Stimulated activated CD8-positive, alpha-beta memory T cell treated with anti-CD3 and anti-CD28 coated beads, Interleukin-15, amount 100 ng/mL, for 4 hours (primary cell): ENCODE data around the gene HOXB4.

Experiments used
- DNase-seq, 2 donors: peaks; one replicate each; pipeline ENCODE4 v3.0.0-alpha.2; 2020; ENCODE audit warnings: low read depth in 2 of 2

HOXB4 gene

GRCh38 chr17:48577946-48578615, at the start of gene HOXB4:
Gene HOXB4, minus strand, starts transcription at chr17:48578350. Its CDS starts 31 bp downstream, at chr17:48578319.
- DNase-seq, result peak in 1 of 2 donors; percentile 37

- no peak for DNase-seq
These were observed 49.0 kb upstream of the HOXB4 start for GRCh38 chr17:48627118-48627597.

GRCh38 chr17:48626245-48627117, 48.3 kb upstream of the HOXB4 start, which contains the start of gene HOXB9:
Gene HOXB9, minus strand, starts transcription at chr17:48626358. Its CDS starts 89 bp downstream, at chr17:48626269.
- DNase-seq, result peak; percentile 52 to 53

- no peak for DNase-seq
These were observed 47.5 kb upstream of the HOXB4 start for GRCh38 chr17:48625495-48626244.

GRCh38 chr17:48624544-48625494, 46.7 kb upstream of the HOXB4 start:
- DNase-seq, result no peak

- no peak for DNase-seq
These were observed 46.0 kb upstream of the HOXB4 start for GRCh38 chr17:48624118-48624517.

- DNase-seq, result no peak
These were observed 45.4 kb upstream of the HOXB4 start for GRCh38 chr17:48623583-48623982.

GRCh38 chr17:48622857-48623256, 44.7 kb upstream of the HOXB4 start:
- DNase-seq, result no peak

- no peak for DNase-seq
These were observed 43.6 kb upstream of the HOXB4 start for GRCh38 chr17:48621410-48622392.

- no peak for DNase-seq
These were observed 42.5 kb upstream of the HOXB4 start for GRCh38 chr17:48620461-48621139.

GRCh38 chr17:48619826-48620449, 41.8 kb upstream of the HOXB4 start:
- DNase-seq, result no peak

GRCh38 chr17:48618256-48618896, 40.2 kb upstream of the HOXB4 start:
- DNase-seq, result peak; percentile 53 to 60

- no peak for DNase-seq
These were observed 39.5 kb upstream of the HOXB4 start for GRCh38 chr17:48617471-48618255.

GRCh38 chr17:48616717-48617470, 38.7 kb upstream of the HOXB4 start:
- DNase-seq, result no peak

- no peak for DNase-seq
These were observed 38.0 kb upstream of the HOXB4 start for GRCh38 chr17:48615963-48616716.
